GM12878 (cell line): ENCODE results near the gene OR2H2. TPM values are rescaled to one million over a fixed set of nuclear protein-coding genes. Genes with fewer than 3 reads are reported as not detected.

Experiments
- ATAC-seq: fragments of 200-7000 bp; cut with Tn5 transposase; 3 replicates; pipeline ENCODE4 v1.9.1; 2020; ENCODE audit warnings: mild to moderate bottlenecking, moderate library complexity
- BruUV-seq: library from RNA; stranded (reverse); fragments of 400-500 nt; replicated peaks from 2 replicates; lab custom pipeline; 2021; lab: Mats Ljungman, UMichigan
- CTCF ChIA-PET: fragments of 300-600 bp; sonication (Branson Sonifier 250); formaldehyde crosslinking; extraction: SDS; loops from one replicate; lab custom pipeline; 2021; ENCODE audit warnings: inconsistent platforms; lab: Yijun Ruan, JAX
- POLR2A ChIA-PET: fragments of 350-600 bp; formaldehyde crosslinking; extraction: SDS; loops from one replicate; lab custom pipeline; 2021; ENCODE audit warnings: inconsistent platforms; lab: Charles Lee
- RAD21 ChIA-PET: fragments of 300-600 bp; sonication (Branson Sonifier 250); formaldehyde crosslinking; loops from one replicate; lab custom pipeline; 2023; ENCODE audit warnings: antibody characterized with exemption; ENCODE audit not compliant: unreplicated experiment; lab: Charles Lee
- SMC1A ChIA-PET: fragments of 300-600 bp; sonication (Branson Sonifier 250); formaldehyde crosslinking; loops from one replicate; lab custom pipeline; 2023; ENCODE audit not compliant: unreplicated experiment, uncharacterized antibody; lab: Charles Lee
- DNase-seq: peaks from one replicate; pipeline ENCODE4 v3.0.0-alpha.2; 2011; ENCODE audit warnings: low read depth, low spot score
- FAIRE-seq: peaks from 3 replicates; lab custom pipeline; 2011; peaks lifted over from hg19 to GRCh38; lab: Jason Lieb, UNC
- H2AFZ ChIP-seq: 2 replicates; pipeline ENCODE4 v1.6.0; 2011; ENCODE audit warnings: low read depth, low read length, control low read depth; ENCODE audit not compliant: control insufficient read depth
- H3K27ac ChIP-seq: 2 replicates; pipeline ENCODE4 v1.5.1; 2011; ENCODE audit warnings: control low read depth; ENCODE audit not compliant: control insufficient read depth, insufficient read depth
- H3K27me3 ChIP-seq, 2 experiments: replicated peaks in 1 of 2; 2 replicates each; pipeline versions ENCODE4 v1.6.0 to v1.6.1; 2011; ENCODE audit warnings: low read length in 1 of 2; ENCODE audit not compliant: control insufficient read depth in 2 of 2, insufficient read depth in 2 of 2
- H3K36me3 ChIP-seq, 2 experiments: 2 replicates each; pipeline ENCODE4 v1.5.1; 2011; ENCODE audit warnings: low read length in 1 of 2; ENCODE audit not compliant: control insufficient read depth in 2 of 2, insufficient read depth in 2 of 2
- H3K4me1 ChIP-seq: 2 replicates; pipeline ENCODE4 v1.6.1; 2011; ENCODE audit warnings: mild to moderate bottlenecking, low read length, moderate library complexity, mixed read lengths; ENCODE audit not compliant: control insufficient read depth, insufficient read depth
- H3K4me2 ChIP-seq: 2 replicates; pipeline ENCODE4 v1.6.0; 2011; ENCODE audit warnings: control low read depth; ENCODE audit not compliant: control insufficient read depth, insufficient read depth
- H3K4me3 ChIP-seq: fragments of 200-600 bp; sonication (generic); 2 replicates; pipeline ENCODE4 v1.5.1; 2016
- H3K79me2 ChIP-seq: 2 replicates; pipeline ENCODE4 v1.6.0; 2011; ENCODE audit warnings: low read length; ENCODE audit not compliant: control insufficient read depth, insufficient read depth
- H3K9ac ChIP-seq: 2 replicates; pipeline ENCODE4 v1.8.0; 2011; ENCODE audit warnings: low read length, control low read depth, mixed read lengths; ENCODE audit not compliant: control insufficient read depth, insufficient read depth
- H3K9me3 ChIP-seq: replicated peaks from 3 replicates; pipeline ENCODE4 v1.5.1; 2011; ENCODE audit warnings: mild to moderate bottlenecking, low read length; ENCODE audit not compliant: control insufficient read depth, insufficient read depth
- H4K20me1 ChIP-seq: 2 replicates; pipeline ENCODE4 v1.6.0; 2011; ENCODE audit not compliant: control insufficient read depth, insufficient read depth
- EGR1 ChIP-seq, 2 experiments: IDR thresholded peaks; 1 replicate in 1 of 2; 2 replicates in 1 of 2; pipeline ENCODE4 v1.6.1; 2011 to 2012; ENCODE audit warnings: low read depth in 2 of 2, low read length in 2 of 2, borderline replicate concordance in 1 of 2, mild to moderate bottlenecking in 1 of 2, moderate library complexity in 1 of 2
- PML ChIP-seq: IDR thresholded peaks from 2 replicates; pipeline ENCODE4 v1.6.1; 2012; ENCODE audit warnings: low read length, inconsistent platforms
- SPI1 ChIP-seq: IDR thresholded peaks from 2 replicates; pipeline ENCODE4 v1.6.1; 2011; ENCODE audit warnings: low read depth, mild to moderate bottlenecking, low read length, moderate library complexity, borderline replicate concordance; ENCODE audit not compliant: insufficient read depth
- WGBS: methylation state at CpG from one replicate; pipeline ENCODE4 v1.1.6; 2016; ENCODE audit warnings: low lambda C conversion rate; ENCODE audit not compliant: insufficient replicate concordance, insufficient coverage; ENCODE audit errors: missing lambda C conversion rate; 5-methylcytosine and 5-hydroxymethylcytosine counted together
- in situ Hi-C: fragments of 300-500 bp; cut with MboI; formaldehyde crosslinking; loops from 9 replicates; pipeline ENCODE4 v1.14.3; 2018; ENCODE audit warnings: mixed read lengths
- intact Hi-C: fragments of 100-400 bp; cut with micrococcal nuclease; formaldehyde crosslinking; loops from one replicate; pipeline ENCODE4 v1.14.2; 2022; ENCODE audit not compliant: unreplicated experiment
- polyA plus RNA-seq, 11 experiments: library from polyadenylated mRNA; depleted of rRNA in 4 of 11; unstranded in 6 of 11; stranded (reverse) in 5 of 11; fragments of >200 nt; fragmentation: Nextera tagmentation in 4 of 11; fragmentation: Illumina TruSeq in 1 of 11; extraction: Ambion mirVana in 4 of 11; extraction: Trizol in 1 of 11; gene quantifications; 1 replicate in 1 of 11; 2 replicates in 10 of 11; pipeline versions ENCODE4 v1.2.1 to v1.2.3, GENCODE V29; 2011 to 2016; ENCODE audit warnings: inconsistent platforms in 2 of 11, missing spikeins in 2 of 11, low read depth in 1 of 11
- total RNA-seq, 4 experiments: library from RNA; depleted of rRNA in 3 of 4; stranded (reverse); fragments of >200 nt in 3 of 4; fragmentation: Illumina TruSeq in 1 of 4; extraction: Trizol in 1 of 4; gene quantifications; 2 replicates each; pipeline versions ENCODE4 v1.2.1 to v1.2.3, GENCODE V29; 2013 to 2021

The OR2H2 gene
- total and polyA plus RNA-seq, 10 of the 15 experiments (the other 5 are each of a cell fraction or from before 2014, with no cell fraction given) = not detected

DNA sequence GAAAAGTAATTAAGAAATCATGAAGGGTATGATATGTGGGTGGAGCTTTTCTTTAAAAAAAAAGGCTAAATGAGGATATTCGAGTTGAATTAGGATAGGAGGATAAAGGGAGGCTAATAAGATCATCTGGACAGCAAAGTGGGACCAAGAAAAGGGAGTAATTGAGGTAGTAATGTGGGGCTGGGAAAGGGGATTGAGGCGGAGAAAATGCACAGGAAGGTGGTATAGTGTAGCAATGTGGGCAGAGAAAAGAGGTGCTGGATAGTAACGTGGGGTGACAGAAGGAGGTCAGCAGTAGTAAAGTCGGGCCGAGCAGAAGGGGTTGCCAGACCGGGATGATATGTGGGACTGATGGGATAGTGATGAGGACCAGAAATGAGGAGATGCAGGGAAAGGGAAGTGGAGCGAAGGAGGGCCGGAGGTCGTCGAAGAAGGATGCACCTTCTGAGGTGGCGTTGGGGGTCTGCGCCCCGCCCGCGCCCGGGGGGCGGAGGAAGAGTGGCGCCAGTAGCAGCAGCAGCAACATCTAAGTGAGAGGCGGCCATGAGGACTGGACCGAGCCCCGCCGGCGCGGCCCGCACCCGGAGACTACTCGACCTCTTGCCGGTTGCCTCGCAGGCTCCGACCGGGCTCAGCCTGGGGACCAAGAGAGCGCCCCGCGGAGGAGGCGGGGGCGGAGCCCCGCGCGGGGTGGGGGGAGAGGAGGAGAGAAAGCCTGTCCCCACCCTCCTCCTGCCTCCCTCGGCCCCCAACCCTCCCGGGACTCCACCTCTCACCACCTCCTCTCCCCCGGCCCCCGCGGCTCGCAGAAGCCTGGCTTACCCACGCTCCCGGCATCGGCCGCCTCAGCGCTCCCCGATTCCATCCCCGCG is 47.2 kb downstream of the OR2H2 start:
- TF ChIP-seq SPI1 = 0 out of 2 replicates have a peak, but pooled peaks have one; percentile 7
- no peak for TF ChIP-seq PML
- peak in 1 of 2 experiments; percentile 69; a peak in 1 of 3 replicates for TF ChIP-seq EGR1 (IDR thresholded peaks at IDR 0.05; ENCODE audit: borderline replicate concordance in 1 of 2, low read depth in 2 of 2, low read length in 2 of 2)
- no peaks in the 10 kb centered on the region for H3K9me3 ChIP-seq
- CTCF ChIA-PET = interaction anchor here (1.6 to 2.5 kb wide), 5 partner anchors 16 to 24 kb away, joined by 4 to 20 read pairs (median 6); partner anchors contain the start of gene MOG
- no peak for DNase-seq
- no peak overlapping the region for H3K27ac ChIP-seq
- WGBS = 4% methylated on average over 31 of the region's 53 CpGs
- H3K4me1 ChIP-seq = peaks cover 16% of the 10 kb centered on the region
- H3K27me3 ChIP-seq = no peaks in the 10 kb centered on the region
- no peaks in the 10 kb centered on the region for H4K20me1 ChIP-seq
- SMC1A ChIA-PET = no interaction called here
- H3K4me3 ChIP-seq = peak overlapping the region; percentile 91
- in situ Hi-C loops (no loop called here), intact Hi-C loops (no loop called here)
- peak overlapping the region; percentile 59; the same call in 1 of the 2 replicates for H3K4me2 ChIP-seq
- RAD21 ChIA-PET = interaction anchor here (1.5 kb wide), 1 partner anchor 44 kb away, joined by 5 read pairs; no protein-coding TSS in a partner anchor
- H3K79me2 ChIP-seq = no peaks in the 10 kb centered on the region
- H3K9ac ChIP-seq = no peak overlapping the region
- peak; percentile 49 for ATAC-seq
- POLR2A ChIA-PET = interaction anchor here (0.6 kb wide), 1 partner anchor 16 kb away, joined by 3 read pairs; no protein-coding TSS in a partner anchor
- FAIRE-seq = no peak
- no peak overlapping the region for H2AFZ ChIP-seq
- BruUV-seq = no TSS peak
- H3K36me3 ChIP-seq = no peaks in the 10 kb centered on the region
